OCI-LY3 (cell line): Measurements from ENCODE around the gene FYB1.

ENCODE experiments used
- EZH2phosphoT487 ChIP-seq: fragments of 200-600 bp; shearing (Covaris generic); IDR thresholded peaks from 2 replicates; pipeline ENCODE4 v1.6.1; 2018; ENCODE audit warnings: antibody characterized with exemption, mixed run types, low read depth
- TF ChIP-seq, protein P1 (sequence below): fragments of 200-600, 300-600 bp; sonication (generic); IDR thresholded peaks from 2 replicates; pipeline ENCODE4 v1.5.1; 2014; ENCODE audit warnings: antibody characterized with exemption, low read length, low read depth

DNA sequence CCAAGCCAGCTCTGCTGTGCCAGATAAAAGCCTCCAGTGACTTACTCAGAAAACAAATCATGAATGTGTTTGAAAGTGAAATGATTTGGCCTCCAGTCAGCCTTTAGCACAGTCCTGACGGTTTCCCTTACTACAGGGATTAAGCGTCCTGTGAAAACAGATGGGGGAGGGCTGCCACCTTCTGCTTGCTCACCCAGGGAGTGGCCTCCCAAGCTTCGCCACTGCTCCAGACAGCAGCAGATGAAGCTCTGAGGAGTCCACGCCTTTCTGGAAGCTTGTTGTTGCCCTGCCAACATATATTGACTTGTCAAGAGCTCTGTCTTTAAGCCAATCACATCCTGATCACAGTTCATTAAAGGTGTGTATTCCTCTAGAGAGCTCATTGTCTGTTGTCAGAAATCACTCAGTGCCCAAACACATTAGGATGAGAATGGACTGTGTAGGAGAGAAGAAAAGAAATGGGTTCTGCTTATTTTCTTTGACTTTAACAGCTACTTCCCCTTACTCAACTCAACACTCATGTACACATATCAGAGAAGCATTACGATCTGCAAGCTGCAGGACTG, 4.9 kb upstream of the FYB1 start:
- TF ChIP-seq, protein P1, sequence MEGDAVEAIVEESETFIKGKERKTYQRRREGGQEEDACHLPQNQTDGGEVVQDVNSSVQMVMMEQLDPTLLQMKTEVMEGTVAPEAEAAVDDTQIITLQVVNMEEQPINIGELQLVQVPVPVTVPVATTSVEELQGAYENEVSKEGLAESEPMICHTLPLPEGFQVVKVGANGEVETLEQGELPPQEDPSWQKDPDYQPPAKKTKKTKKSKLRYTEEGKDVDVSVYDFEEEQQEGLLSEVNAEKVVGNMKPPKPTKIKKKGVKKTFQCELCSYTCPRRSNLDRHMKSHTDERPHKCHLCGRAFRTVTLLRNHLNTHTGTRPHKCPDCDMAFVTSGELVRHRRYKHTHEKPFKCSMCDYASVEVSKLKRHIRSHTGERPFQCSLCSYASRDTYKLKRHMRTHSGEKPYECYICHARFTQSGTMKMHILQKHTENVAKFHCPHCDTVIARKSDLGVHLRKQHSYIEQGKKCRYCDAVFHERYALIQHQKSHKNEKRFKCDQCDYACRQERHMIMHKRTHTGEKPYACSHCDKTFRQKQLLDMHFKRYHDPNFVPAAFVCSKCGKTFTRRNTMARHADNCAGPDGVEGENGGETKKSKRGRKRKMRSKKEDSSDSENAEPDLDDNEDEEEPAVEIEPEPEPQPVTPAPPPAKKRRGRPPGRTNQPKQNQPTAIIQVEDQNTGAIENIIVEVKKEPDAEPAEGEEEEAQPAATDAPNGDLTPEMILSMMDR = no peak
- no peak for TF ChIP-seq EZH2phosphoT487
